ENCODE measurements around the gene CLEC4M.
"Not testable (repeated sequence)": the region's sequence is repeated elsewhere in the genome, so short reads cannot be mapped to it uniquely, and the experiment has no call there.

The CLEC4M gene

DNA sequence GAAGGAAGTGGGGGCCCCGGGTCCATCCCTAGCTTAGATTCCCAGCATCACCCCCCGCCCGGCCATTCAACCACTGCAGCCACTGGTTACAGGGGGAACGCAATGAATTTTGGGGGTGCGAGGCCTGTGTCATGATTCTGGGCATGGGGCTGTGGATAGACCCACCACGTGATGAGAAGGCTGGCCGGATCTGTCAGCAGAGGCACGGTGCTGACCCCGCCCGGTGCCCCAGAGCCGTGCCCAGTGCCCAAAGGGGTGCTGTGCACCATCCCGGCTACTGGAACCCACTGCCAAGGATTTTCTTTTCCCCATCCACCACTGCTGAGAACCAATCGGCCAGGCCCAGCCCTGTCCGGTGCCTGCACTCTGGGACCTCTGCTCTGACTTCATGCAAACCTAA, 27.4 kb downstream of the CLEC4M start:
- no peak overlapping the region for H3K4me3 ChIP-seq (ENCODE audit: low read length)
- DNase-seq (ENCODE audit: low read depth): no peak
- TF ChIP-seq, protein P1, sequence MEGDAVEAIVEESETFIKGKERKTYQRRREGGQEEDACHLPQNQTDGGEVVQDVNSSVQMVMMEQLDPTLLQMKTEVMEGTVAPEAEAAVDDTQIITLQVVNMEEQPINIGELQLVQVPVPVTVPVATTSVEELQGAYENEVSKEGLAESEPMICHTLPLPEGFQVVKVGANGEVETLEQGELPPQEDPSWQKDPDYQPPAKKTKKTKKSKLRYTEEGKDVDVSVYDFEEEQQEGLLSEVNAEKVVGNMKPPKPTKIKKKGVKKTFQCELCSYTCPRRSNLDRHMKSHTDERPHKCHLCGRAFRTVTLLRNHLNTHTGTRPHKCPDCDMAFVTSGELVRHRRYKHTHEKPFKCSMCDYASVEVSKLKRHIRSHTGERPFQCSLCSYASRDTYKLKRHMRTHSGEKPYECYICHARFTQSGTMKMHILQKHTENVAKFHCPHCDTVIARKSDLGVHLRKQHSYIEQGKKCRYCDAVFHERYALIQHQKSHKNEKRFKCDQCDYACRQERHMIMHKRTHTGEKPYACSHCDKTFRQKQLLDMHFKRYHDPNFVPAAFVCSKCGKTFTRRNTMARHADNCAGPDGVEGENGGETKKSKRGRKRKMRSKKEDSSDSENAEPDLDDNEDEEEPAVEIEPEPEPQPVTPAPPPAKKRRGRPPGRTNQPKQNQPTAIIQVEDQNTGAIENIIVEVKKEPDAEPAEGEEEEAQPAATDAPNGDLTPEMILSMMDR (conservative IDR thresholded peaks at IDR 0.05; ENCODE audit: low read length): no peak

DNA sequence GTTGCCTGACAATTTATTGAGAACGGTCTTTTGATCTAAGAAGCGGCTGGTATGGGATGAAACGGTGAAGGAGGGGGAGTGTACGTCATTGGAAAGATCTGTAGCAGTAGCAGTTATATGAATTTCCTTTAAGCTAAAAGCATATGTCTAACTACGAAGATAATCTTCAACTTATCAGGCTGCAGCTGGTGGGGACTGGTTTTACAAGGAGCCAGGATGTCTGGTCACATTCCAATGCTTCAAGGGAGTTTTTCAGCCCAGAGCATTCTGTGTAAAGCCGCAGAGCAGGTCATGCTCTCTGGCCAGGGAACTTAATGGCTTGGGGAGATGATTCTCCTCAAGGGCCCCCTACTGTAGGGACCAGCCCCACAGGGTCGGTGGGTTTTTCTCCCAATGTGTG, 29.2 kb downstream of the CLEC4M start:
- H3K4me3 ChIP-seq (ENCODE audit: low read length): no peak overlapping the region
- TF ChIP-seq, protein P1 (conservative IDR thresholded peaks at IDR 0.05; ENCODE audit: low read length): no peak
- DNase-seq (ENCODE audit: low read depth): no peak

DNA sequence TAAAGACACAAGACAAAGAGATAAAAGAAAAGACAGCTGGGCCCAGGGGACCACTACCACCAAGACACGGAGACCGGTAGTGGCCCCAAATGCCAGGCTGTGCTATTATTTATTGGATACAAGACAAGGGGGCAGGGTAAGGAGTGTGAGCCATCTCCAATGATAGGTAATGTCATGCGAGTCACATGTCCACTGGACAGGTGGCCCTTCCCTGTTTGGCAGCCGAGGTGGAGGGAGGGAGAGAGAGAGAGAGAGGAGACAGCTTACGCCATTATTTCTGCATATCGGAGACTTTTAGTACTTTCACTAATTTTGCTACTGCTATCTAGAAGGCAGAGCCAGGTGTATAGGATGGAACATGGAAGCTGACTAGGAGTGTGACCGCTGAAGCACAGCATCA, 29.7 kb downstream of the CLEC4M start:
- not testable (repeated sequence) for H3K4me3 ChIP-seq (ENCODE audit: low read length); DNase-seq (ENCODE audit: low read depth)

DNA sequence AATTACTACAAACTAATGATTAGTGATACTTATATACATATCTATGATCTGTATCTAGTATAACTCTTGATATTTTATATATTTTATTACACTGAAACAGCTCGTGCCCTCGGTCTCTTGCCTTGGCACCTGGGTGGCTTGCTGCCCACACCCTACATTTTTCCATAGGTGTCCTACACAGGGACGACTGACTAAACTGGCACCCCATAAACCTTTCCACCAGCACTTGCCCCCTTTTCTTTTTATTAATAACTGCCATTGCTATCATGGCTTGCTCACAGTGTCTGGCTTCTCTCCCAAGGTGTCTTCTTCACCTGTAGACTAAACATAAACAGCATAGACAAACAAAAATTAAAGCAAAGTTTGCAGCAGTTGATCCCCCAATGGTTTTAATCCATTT, 30.4 kb downstream of the CLEC4M start:
- DNase-seq (ENCODE audit: low read depth): no peak
- no peak overlapping the region for H3K4me3 ChIP-seq (ENCODE audit: low read length)
- TF ChIP-seq, protein P1 (conservative IDR thresholded peaks at IDR 0.05; ENCODE audit: low read length): no peak

DNA sequence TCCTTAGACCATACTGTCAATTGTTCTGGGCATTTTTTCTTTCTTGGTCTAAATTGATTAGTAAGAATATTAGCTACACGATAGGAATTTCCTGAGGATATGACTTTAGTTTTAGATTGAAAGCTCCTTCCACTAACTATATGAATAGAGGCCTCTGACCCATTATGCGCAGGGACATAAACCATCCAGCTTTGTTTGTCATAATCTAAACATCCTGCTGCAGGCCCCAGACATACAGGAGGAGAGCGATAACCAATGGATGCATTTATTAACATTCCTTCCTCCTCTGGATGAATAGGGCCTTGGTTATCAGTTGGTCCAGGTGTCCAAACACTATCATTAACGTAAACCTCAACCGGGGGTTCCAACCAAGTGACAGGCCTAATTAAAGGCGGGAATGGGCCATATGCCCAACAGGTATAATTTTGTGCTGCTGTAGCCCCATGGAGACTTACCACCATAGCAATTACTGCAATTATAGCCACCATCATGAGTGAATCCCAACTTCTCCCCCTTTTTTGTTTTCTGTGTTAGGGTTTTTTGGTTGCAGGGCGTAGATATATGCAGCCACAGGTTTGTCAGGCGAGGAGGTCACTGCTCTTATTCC, 32.6 kb downstream of the CLEC4M start:
- TF ChIP-seq, protein P1 (conservative IDR thresholded peaks at IDR 0.05; ENCODE audit: low read length): no peak
- H3K4me3 ChIP-seq (ENCODE audit: low read length): no peak overlapping the region
- no peak for DNase-seq (ENCODE audit: low read depth)

DNA sequence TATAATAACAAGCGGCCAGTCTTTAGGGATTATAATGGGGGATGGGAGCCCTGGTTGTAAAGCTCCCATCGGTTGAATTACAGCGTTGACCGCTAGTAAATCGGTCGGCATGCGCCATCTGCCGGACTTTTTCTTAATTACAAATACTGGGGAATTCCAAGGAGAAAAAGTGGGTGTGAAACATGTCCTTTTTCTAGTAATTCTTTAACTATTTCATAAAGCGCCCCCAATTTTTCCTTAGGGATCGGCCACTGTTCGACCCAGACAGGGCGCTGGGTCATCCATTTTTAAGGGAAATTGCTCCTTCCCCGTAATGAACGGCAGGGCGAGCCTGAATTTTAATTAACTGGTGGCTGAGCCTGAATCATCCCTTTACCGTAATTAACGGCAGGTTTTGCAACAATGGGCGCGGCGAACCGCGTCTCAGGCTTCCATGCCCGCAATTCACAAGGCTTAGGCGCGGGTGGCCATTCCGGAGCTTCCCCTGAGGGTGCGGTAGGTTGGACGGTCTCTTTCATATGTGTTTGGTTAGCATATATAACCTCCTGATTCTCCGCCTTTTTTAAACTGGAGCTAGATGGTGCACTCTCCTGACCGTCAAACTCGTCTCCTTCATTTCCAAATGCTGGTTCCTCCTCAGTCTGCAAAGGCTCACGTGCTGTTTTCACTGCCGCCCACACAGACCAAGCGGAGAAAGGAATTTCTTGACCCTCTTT, 36.8 kb downstream of the CLEC4M start:
- TF ChIP-seq, protein P1 (conservative IDR thresholded peaks at IDR 0.05; ENCODE audit: low read length): peak; percentile 64
- DNase-seq (ENCODE audit: low read depth): peak; percentile 63
- peak overlapping the region; percentile 45 for H3K4me3 ChIP-seq (ENCODE audit: low read length)

DNA sequence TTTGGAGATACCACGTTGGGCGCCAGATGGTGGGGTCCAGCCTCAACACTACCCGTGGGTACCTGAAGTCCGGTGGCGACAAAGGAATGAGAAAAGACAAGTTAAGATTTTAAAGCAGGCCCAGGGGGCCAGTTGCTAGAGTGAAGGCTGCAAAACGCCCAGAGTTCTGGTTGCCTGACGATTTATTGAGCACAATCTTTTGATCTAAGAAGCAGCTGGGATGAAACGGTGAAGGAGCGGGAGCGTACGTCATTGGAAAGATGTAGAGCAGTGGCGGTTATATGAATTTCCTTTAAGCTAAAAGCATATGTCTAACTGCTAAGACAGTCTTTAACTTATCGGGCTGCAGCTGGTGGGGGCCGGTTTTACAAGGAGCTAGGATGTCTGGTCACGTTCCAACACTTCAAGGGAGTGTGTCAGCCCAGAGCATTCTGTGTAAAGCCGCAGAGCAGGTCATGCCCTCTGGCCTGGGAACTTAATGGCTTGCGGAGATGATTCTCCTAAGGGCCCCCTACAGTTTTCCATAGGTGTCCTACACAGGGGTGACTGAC, 38.1 kb downstream of the CLEC4M start:
- TF ChIP-seq, protein P1 (conservative IDR thresholded peaks at IDR 0.05; ENCODE audit: low read length): no peak
- DNase-seq (ENCODE audit: low read depth): no peak
- H3K4me3 ChIP-seq (ENCODE audit: low read length): no peak overlapping the region
